B cell (primary cell): ENCODE data around the gene FERD3L.

Source experiments
- EZH2 ChIP-seq: IDR thresholded peaks from 2 replicates; pipeline ENCODE4 v1.6.1; 2012; ENCODE audit warnings: borderline replicate concordance, low read depth, mild to moderate bottlenecking, moderate library complexity, low read length; ENCODE audit not compliant: insufficient read depth, poor library complexity, severe bottlenecking
- TF ChIP-seq, protein P1 (sequence below): fragments of 200-600 bp; IDR thresholded peaks from one replicate; pipeline ENCODE4 v1.8.0; 2022; ENCODE audit warnings: antibody characterized with exemption, mild to moderate bottlenecking

DNA sequence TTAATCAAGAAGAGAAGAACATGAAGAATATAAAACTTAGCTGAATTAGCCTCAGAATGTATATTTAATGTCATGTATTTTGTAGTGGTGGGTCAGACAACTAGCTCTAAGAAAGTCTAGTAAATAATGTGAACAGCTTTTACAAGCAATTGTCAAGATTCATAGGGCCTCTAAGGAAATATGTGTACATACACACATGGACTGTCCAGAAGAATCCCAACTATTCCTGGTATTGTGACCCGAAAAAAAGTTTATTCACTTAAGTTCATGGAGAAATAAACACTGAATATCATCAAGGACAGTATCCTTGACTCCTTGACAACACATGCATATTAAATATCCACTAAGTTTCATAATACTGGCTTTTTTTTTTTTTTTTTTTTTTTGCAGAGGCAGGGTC lies 16.4 kb downstream of the FERD3L start:
- TF ChIP-seq, protein P1, sequence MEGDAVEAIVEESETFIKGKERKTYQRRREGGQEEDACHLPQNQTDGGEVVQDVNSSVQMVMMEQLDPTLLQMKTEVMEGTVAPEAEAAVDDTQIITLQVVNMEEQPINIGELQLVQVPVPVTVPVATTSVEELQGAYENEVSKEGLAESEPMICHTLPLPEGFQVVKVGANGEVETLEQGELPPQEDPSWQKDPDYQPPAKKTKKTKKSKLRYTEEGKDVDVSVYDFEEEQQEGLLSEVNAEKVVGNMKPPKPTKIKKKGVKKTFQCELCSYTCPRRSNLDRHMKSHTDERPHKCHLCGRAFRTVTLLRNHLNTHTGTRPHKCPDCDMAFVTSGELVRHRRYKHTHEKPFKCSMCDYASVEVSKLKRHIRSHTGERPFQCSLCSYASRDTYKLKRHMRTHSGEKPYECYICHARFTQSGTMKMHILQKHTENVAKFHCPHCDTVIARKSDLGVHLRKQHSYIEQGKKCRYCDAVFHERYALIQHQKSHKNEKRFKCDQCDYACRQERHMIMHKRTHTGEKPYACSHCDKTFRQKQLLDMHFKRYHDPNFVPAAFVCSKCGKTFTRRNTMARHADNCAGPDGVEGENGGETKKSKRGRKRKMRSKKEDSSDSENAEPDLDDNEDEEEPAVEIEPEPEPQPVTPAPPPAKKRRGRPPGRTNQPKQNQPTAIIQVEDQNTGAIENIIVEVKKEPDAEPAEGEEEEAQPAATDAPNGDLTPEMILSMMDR, result no peak
- no peak for TF ChIP-seq EZH2
